ENCODE measurements around the gene KIT.

The KIT gene

DNA sequence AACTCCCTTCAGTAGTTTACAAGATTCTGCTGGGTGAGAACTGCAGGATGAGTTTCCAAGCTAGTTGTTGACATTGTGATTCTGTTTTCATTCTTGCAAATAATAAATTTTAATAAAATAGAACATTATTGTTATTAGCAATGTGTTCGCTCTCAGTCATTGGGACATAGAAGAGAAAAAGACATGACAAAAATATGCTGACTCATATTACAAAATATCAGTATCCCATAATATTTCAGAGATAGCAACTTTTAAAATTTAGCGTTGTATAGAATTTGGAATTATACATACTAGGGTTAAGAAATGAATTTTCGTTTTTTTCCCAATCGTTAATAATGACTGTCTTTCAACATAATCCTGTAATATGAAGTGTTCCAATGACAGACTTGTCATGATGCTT is 45.4 kb downstream of the KIT start:
- no peak for DNase-seq (ENCODE audit: low spot score)

DNA sequence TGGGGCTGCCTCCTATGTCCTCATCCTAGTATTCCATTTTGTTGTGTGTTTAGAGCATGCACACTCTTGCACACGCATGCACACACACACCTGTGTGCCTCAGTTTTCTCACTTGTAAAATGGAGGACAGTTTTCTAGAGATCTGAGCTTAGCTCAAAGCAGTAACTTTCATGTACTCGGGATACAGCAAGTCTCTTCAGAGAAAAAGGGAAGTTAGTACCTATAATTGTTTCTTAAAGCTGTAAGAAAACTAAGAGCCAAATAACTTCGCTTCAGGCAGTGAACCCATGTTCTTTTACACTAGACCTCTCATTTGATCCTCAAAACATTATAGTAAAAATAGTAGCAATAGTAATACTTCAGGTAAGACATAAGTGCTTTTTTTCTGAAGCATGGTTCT is 49.6 kb downstream of the KIT start:
- no peak for DNase-seq (ENCODE audit: low spot score)

GRCh38 chr4:54708339-54709279 is 50.9 kb downstream of the KIT start:
- no peak for DNase-seq (ENCODE audit: low spot score)

DNA sequence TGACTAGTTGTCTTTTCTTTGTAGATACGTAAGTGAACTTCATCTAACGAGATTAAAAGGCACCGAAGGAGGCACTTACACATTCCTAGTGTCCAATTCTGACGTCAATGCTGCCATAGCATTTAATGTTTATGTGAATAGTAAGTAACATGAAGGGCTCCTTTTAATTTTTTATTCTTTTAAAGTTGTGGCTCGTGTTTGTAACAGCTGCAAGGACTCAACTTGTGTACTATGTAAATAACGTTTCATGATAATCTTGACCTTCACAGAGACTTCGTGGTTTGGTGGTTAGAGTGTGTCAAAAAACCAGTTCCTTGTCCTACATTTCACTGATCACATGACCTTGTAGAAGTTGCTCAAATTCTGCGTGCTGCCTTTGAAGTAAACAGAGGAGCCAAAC is 51.6 kb downstream of the KIT start:
- no peak for DNase-seq (ENCODE audit: low spot score)

GRCh38 chr4:54712206-54712605 is 54.4 kb downstream of the KIT start:
- DNase-seq (ENCODE audit: low spot score), result no peak

GRCh38 chr4:54714631-54715030 is 56.9 kb downstream of the KIT start:
- DNase-seq (ENCODE audit: low spot score), result no peak

DNA sequence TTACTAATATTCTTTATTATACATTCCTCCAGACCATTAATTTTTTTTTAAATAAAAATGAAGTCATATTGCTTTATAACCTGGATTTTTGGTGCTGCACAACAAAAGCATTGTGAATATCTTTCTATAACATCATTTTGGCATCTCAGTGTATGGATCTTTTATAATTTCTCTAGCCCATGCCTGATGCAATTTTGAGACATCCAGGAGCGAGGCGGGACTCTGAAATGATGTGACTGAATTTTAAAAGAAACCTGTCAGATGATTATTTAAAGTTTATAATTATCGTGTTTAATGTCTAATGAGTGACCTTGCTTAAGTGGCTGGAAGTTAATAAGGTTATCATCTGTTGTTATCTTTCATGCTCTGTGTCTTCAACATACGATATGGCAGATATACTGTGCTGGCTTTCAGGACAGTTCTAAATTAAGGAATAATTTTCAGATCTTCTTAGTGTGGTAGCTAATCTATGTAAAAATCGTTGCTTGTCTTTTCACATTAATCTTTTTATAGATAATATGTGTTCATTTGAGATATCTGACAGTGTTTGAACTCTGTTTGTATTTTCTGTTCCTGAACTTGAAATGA is 58.8 kb downstream of the KIT start:
- DNase-seq (ENCODE audit: low spot score), result no peak

DNA sequence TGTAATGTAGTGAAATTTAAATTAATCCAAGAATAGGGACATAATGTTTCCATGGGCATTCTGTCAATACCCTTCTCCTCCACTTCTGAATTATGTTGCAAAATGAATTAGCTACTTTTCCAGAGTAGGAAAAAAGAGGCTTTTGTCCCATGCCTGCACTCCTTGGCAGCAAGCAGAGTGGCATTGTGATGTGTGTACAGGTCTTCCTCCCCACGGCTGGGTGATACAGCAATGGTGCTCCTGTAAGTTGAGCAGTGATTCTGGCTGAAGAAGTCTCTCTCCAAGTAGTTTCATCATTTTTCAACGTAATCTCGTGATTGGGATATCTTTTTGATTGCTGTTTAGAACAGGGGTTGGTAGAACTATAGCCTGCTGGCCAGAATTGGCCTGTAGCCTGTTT is 59.9 kb downstream of the KIT start:
- DNase-seq (ENCODE audit: low spot score), result no peak

DNA sequence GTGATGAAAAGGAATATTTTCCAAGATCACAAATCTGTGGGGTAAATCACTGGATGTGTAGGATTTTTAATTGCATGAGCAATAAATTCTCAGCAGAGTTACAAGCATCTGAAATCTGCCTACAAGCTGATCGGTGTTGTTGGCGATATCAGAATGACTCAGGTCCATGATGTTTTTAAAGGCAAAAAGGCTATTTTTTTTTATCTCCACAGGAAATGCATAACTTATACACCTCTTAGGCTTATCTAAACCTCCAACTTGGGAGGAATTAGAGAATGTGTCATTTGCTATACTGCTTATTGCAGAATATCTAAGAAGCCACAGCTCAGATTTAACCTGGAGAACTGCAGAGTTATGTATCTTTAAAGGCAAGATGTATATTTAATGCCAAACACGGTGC is 61.6 kb downstream of the KIT start:
- no peak for DNase-seq (ENCODE audit: low spot score)

GRCh38 chr4:54723220-54723619 is 65.5 kb downstream of the KIT start:
- DNase-seq (ENCODE audit: low spot score), result no peak

GRCh38 chr4:54723820-54724219 is 66.1 kb downstream of the KIT start:
- no peak for DNase-seq (ENCODE audit: low spot score)

DNA sequence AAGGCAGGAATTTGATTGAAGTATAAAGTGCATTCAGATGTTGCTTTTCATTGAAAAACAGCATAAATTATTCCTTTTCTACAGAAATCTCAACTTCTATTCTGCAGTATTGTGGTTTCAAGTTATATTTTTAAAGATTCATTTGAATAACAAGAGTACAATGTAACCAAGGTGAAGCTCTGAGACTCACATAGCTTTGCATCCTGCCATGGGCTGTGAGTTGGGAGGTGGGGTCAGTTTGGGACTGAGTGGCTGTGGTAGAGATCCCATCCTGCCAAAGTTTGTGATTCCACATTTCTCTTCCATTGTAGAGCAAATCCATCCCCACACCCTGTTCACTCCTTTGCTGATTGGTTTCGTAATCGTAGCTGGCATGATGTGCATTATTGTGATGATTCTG is 69.2 kb downstream of the KIT start:
- no peak for DNase-seq (ENCODE audit: low spot score)

DNA sequence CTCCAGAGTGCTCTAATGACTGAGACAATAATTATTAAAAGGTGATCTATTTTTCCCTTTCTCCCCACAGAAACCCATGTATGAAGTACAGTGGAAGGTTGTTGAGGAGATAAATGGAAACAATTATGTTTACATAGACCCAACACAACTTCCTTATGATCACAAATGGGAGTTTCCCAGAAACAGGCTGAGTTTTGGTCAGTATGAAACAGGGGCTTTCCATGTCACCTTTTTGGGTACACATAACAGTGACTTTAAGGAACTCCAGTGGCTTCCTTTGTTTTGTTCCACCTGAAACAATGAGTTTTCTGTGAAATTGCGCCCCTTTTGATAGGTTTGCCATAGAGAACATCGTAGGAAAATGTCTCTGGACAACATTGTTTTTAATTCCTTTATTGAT is 69.6 kb downstream of the KIT start:
- DNase-seq (ENCODE audit: low spot score), result no peak

DNA sequence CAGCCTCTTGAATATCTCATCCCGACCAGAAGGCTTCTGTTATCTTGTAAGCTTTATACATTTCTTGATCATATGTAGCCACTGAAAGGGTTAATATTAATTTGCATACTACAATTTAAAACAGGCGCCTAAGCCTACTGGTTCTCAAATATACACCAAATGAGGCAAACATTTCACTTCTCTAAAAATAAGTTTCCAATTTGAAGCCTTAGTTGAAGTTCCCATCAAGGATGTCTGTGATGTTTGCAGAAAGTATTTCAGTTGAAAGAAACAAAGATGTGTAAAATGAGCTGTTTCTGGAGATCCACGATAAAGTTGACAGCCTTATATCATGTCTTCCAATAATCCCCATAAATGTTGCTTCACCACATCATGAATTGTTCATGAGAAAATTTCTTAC is 70.6 kb downstream of the KIT start:
- no peak for DNase-seq (ENCODE audit: low spot score)

GRCh38 chr4:54729256-54729655 is 71.5 kb downstream of the KIT start:
- no peak for DNase-seq (ENCODE audit: low spot score)

DNA sequence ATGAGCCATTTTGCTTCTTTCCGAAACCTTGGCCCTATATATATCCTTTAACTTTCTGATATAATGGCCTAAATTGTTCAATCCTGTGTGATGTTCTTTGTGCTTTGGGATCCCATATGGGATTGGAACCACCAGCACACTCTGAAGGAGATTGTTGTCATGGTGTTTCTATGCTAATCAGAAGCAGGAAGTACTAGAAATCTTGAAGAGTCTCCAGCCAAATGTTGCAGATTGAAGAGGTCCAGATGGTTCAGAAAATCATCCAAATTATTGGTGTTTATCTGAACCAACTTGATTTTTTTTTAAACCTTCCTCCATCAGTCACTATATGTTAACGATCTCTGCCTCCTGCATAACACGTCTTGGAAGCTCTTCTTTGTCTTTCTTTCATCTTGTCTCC is 72.8 kb downstream of the KIT start:
- DNase-seq (ENCODE audit: low spot score), result no peak

DNA sequence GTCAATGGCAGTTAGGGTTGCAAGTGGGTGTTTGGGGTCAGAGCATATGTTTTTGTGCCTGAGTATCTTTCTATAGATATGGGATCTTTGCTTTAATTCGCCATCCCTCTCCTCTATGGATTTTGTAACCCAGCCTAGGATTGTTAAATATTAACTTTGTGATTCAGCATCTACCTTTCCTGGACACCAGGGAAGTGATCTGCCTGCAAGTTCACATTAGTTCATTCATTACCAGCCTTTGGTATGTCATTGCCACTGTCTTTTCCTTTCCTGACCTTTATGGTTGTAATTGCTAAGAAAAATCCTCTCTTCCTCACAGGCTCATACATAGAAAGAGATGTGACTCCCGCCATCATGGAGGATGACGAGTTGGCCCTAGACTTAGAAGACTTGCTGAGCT is 73.8 kb downstream of the KIT start:
- DNase-seq (ENCODE audit: low spot score), result no peak

DNA sequence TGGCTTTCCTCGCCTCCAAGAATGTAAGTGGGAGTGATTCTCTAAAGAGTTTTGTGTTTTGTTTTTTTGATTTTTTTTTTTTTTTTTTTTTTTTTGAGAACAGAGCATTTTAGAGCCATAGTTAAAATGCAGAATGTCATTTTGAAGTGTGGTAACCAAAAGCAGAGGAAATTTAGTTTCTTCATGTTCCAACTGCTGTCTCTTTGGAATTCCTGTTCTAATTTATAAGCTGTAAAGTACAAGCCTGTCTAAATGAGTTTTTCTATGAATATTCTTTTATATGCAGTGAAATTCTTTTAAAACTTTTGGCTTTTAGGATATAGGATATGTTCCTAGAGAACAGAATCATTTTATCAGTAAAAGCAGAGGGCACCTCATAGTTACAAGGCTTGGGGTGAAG is 74.2 kb downstream of the KIT start:
- no peak for DNase-seq (ENCODE audit: low spot score)

DNA sequence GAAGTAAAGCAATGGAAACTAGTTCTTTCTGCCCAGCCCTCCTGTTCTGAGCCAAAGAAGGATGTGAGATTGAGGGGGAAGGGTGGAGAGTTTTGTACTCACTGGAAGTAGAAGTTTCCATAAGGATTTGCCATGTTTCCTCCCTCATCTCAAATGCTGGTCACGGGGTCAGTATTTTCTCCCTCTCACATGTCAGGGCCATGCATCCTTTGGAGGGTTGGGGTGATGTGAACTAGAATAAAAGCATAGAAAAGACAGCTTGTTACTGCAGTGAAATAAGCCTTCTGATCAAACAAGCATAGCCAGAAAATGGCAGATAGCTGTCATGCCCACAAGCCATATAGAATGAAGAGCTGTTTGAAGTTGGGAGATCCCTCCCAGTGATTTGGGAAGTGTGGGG is 79.7 kb downstream of the KIT start:
- DNase-seq (ENCODE audit: low spot score), result no peak

DNA sequence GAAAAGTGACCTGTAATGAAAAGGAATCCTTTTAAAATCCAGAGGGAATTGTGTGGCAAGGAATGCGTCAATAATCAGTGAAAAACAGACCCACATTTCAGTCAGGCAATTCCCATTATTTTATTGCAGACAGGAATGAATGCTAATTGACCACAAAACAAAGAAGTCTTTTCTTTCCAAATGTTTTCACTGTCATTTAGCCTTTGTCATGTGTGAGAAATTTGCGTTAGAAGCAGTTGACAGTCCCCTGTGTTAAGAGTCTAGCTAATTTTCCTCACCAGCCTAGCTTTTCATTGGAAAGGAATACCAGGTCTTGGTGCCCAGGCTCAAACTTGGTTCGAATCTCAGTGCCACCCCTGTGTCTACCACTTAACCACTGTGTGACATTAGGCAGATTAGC is 83.4 kb downstream of the KIT start:
- no peak for DNase-seq (ENCODE audit: low spot score)

DNA sequence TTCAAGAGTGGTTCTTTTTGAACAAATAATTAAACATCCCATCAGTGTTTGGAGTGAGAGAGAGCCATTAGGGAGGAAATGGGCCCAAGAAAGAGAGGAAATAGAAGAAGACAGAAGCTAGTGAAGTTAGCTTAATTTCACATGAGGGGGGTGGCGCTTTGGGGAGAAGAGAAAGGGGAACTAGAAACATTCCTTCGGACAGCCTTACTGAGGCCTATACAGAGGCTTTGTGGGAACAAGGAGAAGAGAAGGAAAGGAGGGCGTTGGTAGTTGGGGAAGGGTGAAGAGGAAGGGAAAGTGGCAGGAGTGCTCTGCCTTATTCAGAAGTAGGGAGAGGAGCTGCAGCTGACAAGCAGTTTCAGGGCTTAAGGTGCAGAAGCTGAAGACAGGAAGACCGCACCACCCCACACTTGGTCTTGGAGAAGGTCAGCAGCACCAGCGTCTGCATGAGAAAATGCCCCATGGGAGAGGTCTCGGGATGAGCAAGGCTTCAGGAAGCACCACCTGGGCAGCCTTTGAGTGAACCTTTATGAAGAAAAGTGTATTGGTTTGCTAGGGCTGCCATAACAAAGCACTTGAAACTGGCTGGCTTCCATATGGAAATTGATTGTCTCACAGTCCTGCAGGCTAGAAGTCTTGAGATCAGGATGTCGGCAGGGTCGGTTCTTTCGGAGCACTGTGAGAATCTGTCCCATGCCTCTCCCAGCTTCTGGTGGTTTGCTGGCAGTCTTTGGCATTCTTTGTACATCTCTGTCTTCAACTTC is 85.1 kb downstream of the KIT start:
- no peak for DNase-seq (ENCODE audit: low spot score)

DNA sequence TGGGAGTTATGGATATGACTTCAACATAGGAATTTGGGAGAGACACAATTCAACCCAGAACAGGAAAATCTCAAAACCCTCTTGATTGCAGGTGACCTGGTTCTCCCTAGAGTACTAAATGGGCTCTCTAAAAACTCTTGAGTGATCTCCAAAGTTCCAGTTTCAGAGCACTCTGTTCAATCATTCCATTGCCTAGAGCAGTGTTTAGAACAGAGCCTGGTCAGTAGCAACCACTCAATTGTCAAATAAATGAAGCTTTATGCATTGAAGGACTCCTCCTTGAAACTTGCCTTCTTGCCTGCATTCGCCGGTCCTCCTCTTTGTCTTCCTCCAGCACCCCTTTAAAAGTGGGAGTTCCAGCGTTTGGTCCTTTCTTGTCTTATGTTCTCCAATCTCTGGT is 85.8 kb downstream of the KIT start:
- no peak for DNase-seq (ENCODE audit: low spot score)

DNA sequence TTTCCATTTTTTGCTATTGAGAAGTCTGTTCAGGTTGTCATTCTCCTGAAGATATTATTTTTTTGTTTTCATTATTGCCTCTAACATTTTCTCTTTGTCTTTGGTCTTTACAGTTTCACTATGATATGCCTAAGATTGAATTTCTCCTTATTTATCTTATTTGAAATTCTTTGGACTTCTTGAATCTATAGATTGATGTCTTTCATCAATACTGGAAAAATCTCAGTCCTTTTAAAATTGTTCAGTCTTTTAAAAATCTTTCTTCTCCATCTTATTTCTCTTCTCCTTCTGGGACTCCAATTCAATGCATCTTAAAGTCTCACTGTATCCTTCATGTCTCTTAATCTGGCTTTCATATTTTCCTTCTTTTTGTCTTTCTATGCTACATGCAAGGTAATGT is 86.7 kb downstream of the KIT start:
- no peak for DNase-seq (ENCODE audit: low spot score)
